IMR-90 (cell line): Measurements from ENCODE around the gene TSBP1. TPM values are rescaled to one million over a fixed set of nuclear protein-coding genes. Genes with fewer than 3 reads are reported as not detected.

Experiments used
- ATAC-seq: fragments of 200-7000 bp; cut with Tn5 transposase; 2 replicates; pipeline ENCODE4 v1.9.1; 2020; ENCODE audit warnings: low read depth, mild to moderate bottlenecking, moderate library complexity
- BruUV-seq: library from RNA; stranded (reverse); fragments of 400-500 nt; replicated peaks from 2 replicates; lab custom pipeline; 2021; lab: Mats Ljungman, UMichigan
- CTCF ChIA-PET: fragments of 300-600 bp; formaldehyde crosslinking; extraction: SDS; loops from one replicate; lab custom pipeline; 2021; ENCODE audit warnings: antibody characterized with exemption; lab: Yijun Ruan, JAX
- POLR2A ChIA-PET: fragments of 300-600 bp; sonication (Branson Sonifier 250); formaldehyde crosslinking; loops from one replicate; lab custom pipeline; 2022; ENCODE audit warnings: antibody characterized with exemption; ENCODE audit not compliant: unreplicated experiment; lab: Charles Lee
- DNase-seq: peaks from one replicate; pipeline ENCODE4 v3.0.0; 2013
- H2AFZ ChIP-seq: replicated peaks from 2 replicates; pipeline ENCODE3; 2013; ENCODE audit warnings: low read length, mild to moderate bottlenecking; ENCODE audit not compliant: poor library complexity
- H2AK5ac ChIP-seq: 2 replicates; pipeline ENCODE4 v1.6.1; 2013; ENCODE audit warnings: low read depth, low read length, inconsistent platforms
- H2AK9ac ChIP-seq: replicated peaks from 2 replicates; pipeline ENCODE3; 2013; ENCODE audit warnings: mild to moderate bottlenecking, low read depth, low read length, moderate library complexity; ENCODE audit not compliant: poor library complexity
- H2BK120ac ChIP-seq: 2 replicates; pipeline ENCODE4 v1.6.1; 2013; ENCODE audit warnings: low read depth, low read length, inconsistent platforms
- H2BK15ac ChIP-seq: 3 replicates; pipeline ENCODE4 v1.6.1; 2013; ENCODE audit warnings: low read depth, low read length, inconsistent platforms
- H2BK20ac ChIP-seq: 2 replicates; pipeline ENCODE4 v1.6.1; 2013; ENCODE audit warnings: low read depth, mild to moderate bottlenecking, inconsistent platforms, low read length, moderate library complexity
- H2BK5ac ChIP-seq: 2 replicates; pipeline ENCODE4 v1.6.1; 2013; ENCODE audit warnings: mild to moderate bottlenecking, low read depth, low read length, inconsistent platforms; ENCODE audit not compliant: poor library complexity, severe bottlenecking
- H3K14ac ChIP-seq: replicated peaks from 2 replicates; pipeline ENCODE4 v1.6.1; 2013; ENCODE audit warnings: low read depth, low read length, inconsistent platforms
- H3K18ac ChIP-seq: 2 replicates; pipeline ENCODE4 v1.6.1; 2013; ENCODE audit warnings: low read depth, low read length, control low read depth
- H3K23ac ChIP-seq: 2 replicates; pipeline ENCODE4 v1.6.1; 2013; ENCODE audit warnings: low read depth, low read length, inconsistent platforms
- H3K27ac ChIP-seq: 2 replicates; pipeline ENCODE4 v1.5.1; 2013; ENCODE audit warnings: mild to moderate bottlenecking, control low read depth, low read length; ENCODE audit not compliant: insufficient read depth
- H3K27me3 ChIP-seq: 2 replicates; pipeline ENCODE4 v1.6.1; 2013; ENCODE audit warnings: low read length; ENCODE audit not compliant: control insufficient read depth, insufficient read depth
- H3K36me3 ChIP-seq: 2 replicates; pipeline ENCODE4 v1.6.1; 2013; ENCODE audit warnings: low read length, mixed read lengths; ENCODE audit not compliant: control insufficient read depth, insufficient read depth
- H3K4ac ChIP-seq: 2 replicates; pipeline ENCODE4 v1.6.1; 2013; ENCODE audit warnings: low read depth, low read length, inconsistent platforms
- H3K4me1 ChIP-seq: 2 replicates; pipeline ENCODE4 v1.6.1; 2013; ENCODE audit warnings: low read length, mixed read lengths; ENCODE audit not compliant: control insufficient read depth, insufficient read depth
- H3K4me2 ChIP-seq: 2 replicates; pipeline ENCODE4 v1.6.1; 2013; ENCODE audit warnings: low read depth, mild to moderate bottlenecking, control low read depth, low read length, moderate library complexity
- H3K4me3 ChIP-seq: 2 replicates; pipeline ENCODE4 v1.5.1; 2013; ENCODE audit warnings: low read depth, mild to moderate bottlenecking, control low read depth, low read length, moderate library complexity; ENCODE audit not compliant: insufficient read depth
- H3K56ac ChIP-seq: 2 replicates; pipeline ENCODE4 v1.6.1; 2013; ENCODE audit warnings: low read length, inconsistent platforms; ENCODE audit not compliant: insufficient read depth; ENCODE audit errors: extremely low read depth
- H3K79me1 ChIP-seq, 2 experiments: 2 replicates each; pipeline ENCODE4 v1.6.1; 2013; ENCODE audit warnings: low read length in 2 of 2, inconsistent platforms in 1 of 2, low read depth in 1 of 2
- H3K9ac ChIP-seq: 2 replicates; pipeline ENCODE4 v1.6.1; 2013; ENCODE audit warnings: low read depth, low read length, control low read depth
- H3K9me1 ChIP-seq: 2 replicates; pipeline ENCODE4 v1.6.1; 2013; ENCODE audit warnings: low read length, inconsistent platforms; ENCODE audit not compliant: insufficient read depth
- H3K9me3 ChIP-seq: 2 replicates; pipeline ENCODE4 v1.6.1; 2013; ENCODE audit warnings: low read length; ENCODE audit not compliant: control insufficient read depth, insufficient read depth
- H4K20me1 ChIP-seq: 2 replicates; pipeline ENCODE4 v1.6.1; 2013; ENCODE audit warnings: low read length, inconsistent platforms; ENCODE audit not compliant: insufficient read depth
- H4K5ac ChIP-seq: 2 replicates; pipeline ENCODE4 v1.6.1; 2013; ENCODE audit warnings: mild to moderate bottlenecking, low read depth, low read length, control low read depth
- H4K8ac ChIP-seq, 2 experiments: 2 replicates each; pipeline ENCODE4 v1.6.1; 2013; ENCODE audit warnings: low read depth in 2 of 2, low read length in 2 of 2, control low read depth in 1 of 2, inconsistent platforms in 1 of 2
- H4K91ac ChIP-seq: 2 replicates; pipeline ENCODE4 v1.6.1; 2013; ENCODE audit warnings: low read depth, low read length, inconsistent platforms; ENCODE audit not compliant: insufficient read depth
- BHLHE40 ChIP-seq: fragments of 150-350 bp; IDR thresholded peaks from 2 replicates; pipeline ENCODE4 v1.6.1; 2016; ENCODE audit warnings: mild to moderate bottlenecking, low read depth, low read length
- CEBPB ChIP-seq: IDR thresholded peaks from 2 replicates; pipeline ENCODE4 v1.6.1; 2012; ENCODE audit warnings: low read depth, low read length, improper control_type of control experiment
- CHD1 ChIP-seq: IDR thresholded peaks from 2 replicates; pipeline ENCODE4 v1.6.1; 2012; ENCODE audit warnings: low read depth, low read length, improper control_type of control experiment
- CTCF ChIP-seq: conservative IDR thresholded peaks from 2 replicates; pipeline ENCODE4 v1.5.1; 2012; ENCODE audit warnings: mild to moderate bottlenecking, low read depth, low read length, improper control_type of control experiment
- ELK1 ChIP-seq: fragments of 150-350 bp; IDR thresholded peaks from 2 replicates; pipeline ENCODE4 v1.6.1; 2016; ENCODE audit warnings: low read depth, mild to moderate bottlenecking, low read length, moderate library complexity, borderline replicate concordance
- FOS ChIP-seq: fragments of 150-350 bp; IDR thresholded peaks from 2 replicates; pipeline ENCODE4 v1.6.1; 2016; ENCODE audit warnings: low read depth, low read length
- MAFK ChIP-seq: IDR thresholded peaks from 2 replicates; pipeline ENCODE4 v1.6.1; 2012; ENCODE audit warnings: low read depth, low read length, improper control_type of control experiment
- MAZ ChIP-seq: IDR thresholded peaks from 2 replicates; pipeline ENCODE4 v1.6.1; 2012; ENCODE audit warnings: low read depth, mild to moderate bottlenecking, low read length, improper control_type of control experiment, moderate library complexity, borderline replicate concordance
- MXI1 ChIP-seq: IDR thresholded peaks from 2 replicates; pipeline ENCODE4 v1.6.1; 2012; ENCODE audit warnings: low read depth, mild to moderate bottlenecking, low read length, moderate library complexity, borderline replicate concordance
- NFE2L2 ChIP-seq: fragments of 150-350 bp; IDR thresholded peaks from 2 replicates; pipeline ENCODE4 v1.6.1; 2016; ENCODE audit warnings: low read depth, mild to moderate bottlenecking, low read length
- POLR2A ChIP-seq: IDR thresholded peaks from 2 replicates; pipeline ENCODE4 v1.6.1; 2012; ENCODE audit warnings: mild to moderate bottlenecking, low read depth, low read length
- RAD21 ChIP-seq: IDR thresholded peaks from 2 replicates; pipeline ENCODE4 v1.6.1; 2012; ENCODE audit warnings: low read length, improper control_type of control experiment
- RCOR1 ChIP-seq: IDR thresholded peaks from 2 replicates; pipeline ENCODE4 v1.6.1; 2012; ENCODE audit warnings: mild to moderate bottlenecking, low read length, improper control_type of control experiment; ENCODE audit not compliant: insufficient replicate concordance
- RFX5 ChIP-seq: IDR thresholded peaks from 2 replicates; pipeline ENCODE4 v1.8.0; 2012; ENCODE audit warnings: low read depth, mild to moderate bottlenecking, low read length, moderate library complexity
- SMC3 ChIP-seq: fragments of 150-350 bp; IDR thresholded peaks from 2 replicates; pipeline ENCODE4 v1.6.1; 2016; ENCODE audit warnings: low read depth, mild to moderate bottlenecking, antibody characterized with exemption, low read length, moderate library complexity
- USF2 ChIP-seq: fragments of 150-350 bp; IDR thresholded peaks from 2 replicates; pipeline ENCODE4 v1.6.1; 2017; ENCODE audit warnings: mild to moderate bottlenecking, antibody characterized with exemption, low read length, low read depth
- WGBS, 2 experiments: methylation state at CpG; one replicate each; pipeline versions ENCODE4 v1.1.5 to v1.1.7; 2013; ENCODE audit warnings: missing lambda C conversion rate in 2 of 2; ENCODE audit not compliant: insufficient read length in 1 of 2; ENCODE audit errors: extremely low coverage in 2 of 2; 5-methylcytosine and 5-hydroxymethylcytosine counted together
- dilution Hi-C: fragments of 300-500 bp; cut with HindIII; formaldehyde crosslinking; loops from one replicate; pipeline ENCODE4 v1.14.3; 2018; ENCODE audit warnings: low sequenced_read_pairs; ENCODE audit not compliant: unreplicated experiment
- in situ Hi-C: fragments of 300-500 bp; cut with MboI; formaldehyde crosslinking; loops from 3 replicates; pipeline ENCODE4 v1.14.3; 2019; ENCODE audit warnings: low sequenced_read_pairs, inconsistent platforms, mixed read lengths
- intact Hi-C: fragments of 100-400 bp; cut with micrococcal nuclease; formaldehyde crosslinking; loops from 2 replicates; pipeline ENCODE4 v1.10.0; 2022
- polyA plus RNA-seq, 3 experiments: library from polyadenylated mRNA; depleted of rRNA; stranded (reverse); fragments of >200 nt; gene quantifications; 2 replicates each; pipeline ENCODE4 v1.2.3, GENCODE V29; 2012; ENCODE audit warnings: low replicate concordance in 1 of 3
- total RNA-seq: library from RNA; depleted of rRNA; stranded (reverse); fragments of >200 nt; gene quantifications from 2 replicates; pipeline ENCODE4 v1.2.3, GENCODE V29; 2012

TSBP1 gene
- total and polyA plus RNA-seq, 2 of the 4 experiments (the other 2 are of a cell fraction) = not detected

- WGBS, 2 experiments = 27% methylated on average over 6 of the region's 12 CpGs; no CpG with 5 or more reads in 1 of the 2 experiments
- peak overlapping the region; percentile 62 for H2BK20ac ChIP-seq
- BruUV-seq = no TSS peak
- peak overlapping the region; percentile 93 for H2AFZ ChIP-seq
- H3K56ac ChIP-seq = no peak overlapping the region
- intact Hi-C loops = no loop called here
- no peaks in the 10 kb centered on the region for H3K9me3 ChIP-seq
- H3K23ac ChIP-seq = peak overlapping the region; percentile 19; the same call in 1 of the 2 replicates
- peak overlapping the region; percentile 35; the same call in 1 of the 2 replicates for H4K5ac ChIP-seq
- H2BK120ac ChIP-seq = peak overlapping the region; percentile 83
- peak overlapping the region; percentile 50 for H3K27ac ChIP-seq
- H2BK15ac ChIP-seq = peak overlapping the region; percentile 66; the same call in 1 of the 3 replicates
- peak overlapping the region; percentile 20 for H3K4me3 ChIP-seq
- H3K36me3 ChIP-seq = no peaks in the 10 kb centered on the region
- peak overlapping the region; percentile 49; the same call in 1 of the 2 replicates for H3K4me2 ChIP-seq
- peaks cover 3% of the 10 kb centered on the region; the same call in 1 of the 2 replicates for H3K9me1 ChIP-seq
- H3K4me1 ChIP-seq = peaks cover 4% of the 10 kb centered on the region
- in situ Hi-C loops = no loop called here
- TF ChIP-seq MAFK = no peak
- no peak for TF ChIP-seq MXI1
- no peak for TF ChIP-seq RCOR1
- no peak for TF ChIP-seq POLR2A
- no peak for TF ChIP-seq MAZ
- TF ChIP-seq CTCF = no peak
- TF ChIP-seq CEBPB = no peak
- TF ChIP-seq RFX5 = no peak
- no peak for TF ChIP-seq FOS
- TF ChIP-seq CHD1 = no peak
- TF ChIP-seq BHLHE40 = no peak
- TF ChIP-seq SMC3 = no peak
- no peak for TF ChIP-seq RAD21
- TF ChIP-seq NFE2L2 = no peak
- TF ChIP-seq ELK1 = no peak
- no peak for TF ChIP-seq USF2
- H4K20me1 ChIP-seq = no peaks in the 10 kb centered on the region
- no peak for DNase-seq
- no peaks in the 10 kb centered on the region for H3K79me1 ChIP-seq
- H4K91ac ChIP-seq = peak overlapping the region; percentile 62; the same call in 1 of the 2 replicates
- H3K9ac ChIP-seq = peak overlapping the region; percentile 43; the same call in 1 of the 2 replicates
- H3K4ac ChIP-seq = peak overlapping the region; percentile 49
- peak overlapping the region; percentile 60 to 94; a peak in 3 of 4 replicates for H4K8ac ChIP-seq
- CTCF ChIA-PET = interaction anchor here (0.6 to 1.6 kb wide), 7 partner anchors 9 to 148 kb away, joined by 3 to 6 read pairs (median 3); no protein-coding TSS in a partner anchor
- peak overlapping the region; percentile 53 for H2AK9ac ChIP-seq
- peak; percentile 32 for ATAC-seq
- H3K27me3 ChIP-seq = no peaks in the 10 kb centered on the region
- H2BK5ac ChIP-seq = peak overlapping the region; percentile 25
- POLR2A ChIA-PET = no interaction called here
- peak overlapping the region; percentile 58; the same call in 1 of the 2 replicates for H3K14ac ChIP-seq
- dilution Hi-C loops = no loop called here
- H3K18ac ChIP-seq = peak overlapping the region; percentile 49; the same call in 1 of the 2 replicates
- peak overlapping the region; percentile 66 for H2AK5ac ChIP-seq
These were observed 116.9 kb downstream of the TSBP1 start for GRCh38 chr6:32254761-32255198.
